Vagina (tissue), 2 donors: ENCODE measurements around the gene YBX1.

Experiments used
- POLR2A ChIP-seq, 2 donors: fragments of 450-650 bp; IDR thresholded peaks; one replicate each; pipeline ENCODE4 v1.6.1; 2017; ENCODE audit warnings: antibody characterized with exemption in 2 of 2, mild to moderate bottlenecking in 2 of 2, moderate library complexity in 2 of 2
- POLR2AphosphoS5 ChIP-seq, 2 donors: sonication (generic); formaldehyde crosslinking; IDR thresholded peaks; one replicate each; pipeline ENCODE4 v1.9.0; 2017; ENCODE audit warnings: antibody characterized with exemption in 2 of 2, mild to moderate bottlenecking in 2 of 2, low read depth in 1 of 2; ENCODE audit not compliant: insufficient read depth in 1 of 2
- TF ChIP-seq, protein P1 (sequence below), 3 experiments: fragments of 450-650 bp in 2 of 3; fragments of 200-600 bp in 1 of 3; sonication (generic) in 1 of 3; IDR thresholded peaks; one replicate each; pipeline ENCODE4 v1.5.1; 2017 to 2019; ENCODE audit warnings: antibody characterized with exemption in 3 of 3, mild to moderate bottlenecking in 2 of 3, moderate library complexity in 2 of 3

DNA sequence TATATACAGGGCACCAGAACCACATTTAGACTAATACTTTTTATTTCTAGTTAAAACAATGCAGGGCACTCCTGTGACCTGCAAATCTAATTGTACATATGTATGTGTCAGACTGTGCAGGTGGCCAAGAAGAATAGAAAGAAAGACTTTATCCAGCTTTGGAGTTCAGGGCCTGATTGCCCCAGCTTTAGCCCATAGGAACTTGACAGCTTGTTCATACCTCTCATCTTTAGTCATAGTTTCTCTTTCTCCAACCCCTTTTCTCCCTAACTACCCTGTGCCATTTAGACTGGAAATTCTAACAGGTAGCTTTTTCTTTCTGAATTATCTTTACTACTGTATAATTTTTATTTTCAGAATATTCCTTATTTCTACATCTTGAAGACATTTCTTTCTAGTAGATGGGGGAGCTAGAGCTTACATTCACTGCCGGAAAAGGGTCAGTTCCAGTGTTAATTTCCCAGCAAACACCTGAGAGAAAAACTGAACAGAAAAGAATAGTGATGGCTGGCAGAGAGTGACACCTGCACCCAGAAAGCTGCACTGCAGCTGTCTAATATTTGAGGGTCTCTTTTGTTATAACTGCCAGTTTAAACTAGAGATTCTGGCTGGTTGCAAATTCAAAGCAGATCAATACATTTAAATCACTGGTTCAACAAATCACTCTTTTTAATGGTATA lies 8.4 kb downstream of the YBX1 start:
- TF ChIP-seq, protein P1, sequence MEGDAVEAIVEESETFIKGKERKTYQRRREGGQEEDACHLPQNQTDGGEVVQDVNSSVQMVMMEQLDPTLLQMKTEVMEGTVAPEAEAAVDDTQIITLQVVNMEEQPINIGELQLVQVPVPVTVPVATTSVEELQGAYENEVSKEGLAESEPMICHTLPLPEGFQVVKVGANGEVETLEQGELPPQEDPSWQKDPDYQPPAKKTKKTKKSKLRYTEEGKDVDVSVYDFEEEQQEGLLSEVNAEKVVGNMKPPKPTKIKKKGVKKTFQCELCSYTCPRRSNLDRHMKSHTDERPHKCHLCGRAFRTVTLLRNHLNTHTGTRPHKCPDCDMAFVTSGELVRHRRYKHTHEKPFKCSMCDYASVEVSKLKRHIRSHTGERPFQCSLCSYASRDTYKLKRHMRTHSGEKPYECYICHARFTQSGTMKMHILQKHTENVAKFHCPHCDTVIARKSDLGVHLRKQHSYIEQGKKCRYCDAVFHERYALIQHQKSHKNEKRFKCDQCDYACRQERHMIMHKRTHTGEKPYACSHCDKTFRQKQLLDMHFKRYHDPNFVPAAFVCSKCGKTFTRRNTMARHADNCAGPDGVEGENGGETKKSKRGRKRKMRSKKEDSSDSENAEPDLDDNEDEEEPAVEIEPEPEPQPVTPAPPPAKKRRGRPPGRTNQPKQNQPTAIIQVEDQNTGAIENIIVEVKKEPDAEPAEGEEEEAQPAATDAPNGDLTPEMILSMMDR (IDR thresholded peaks at IDR 0.05) = no peak
- no peak for TF ChIP-seq POLR2AphosphoS5 (IDR thresholded peaks at IDR 0.05; ENCODE audit: insufficient read depth in 1 of 2, low read depth in 1 of 2)
- no peak for TF ChIP-seq POLR2A (IDR thresholded peaks at IDR 0.05)
